Measurements from ENCODE around the gene ZNF764.

GRCh38 chr16:30515275-30515674 is 42.9 kb downstream of the ZNF764 start:
- TF ChIP-seq CTCF (IDR thresholded peaks at IDR 0.05) (no peak), POLR2A (IDR thresholded peaks at IDR 0.05) (no peak)

All from esophagus squamous epithelium (tissue), 4 donors.